DOHH2 (cell line): Measurements from ENCODE around the gene TMEM63B.
"Not testable (repeated sequence)": the region's sequence is repeated elsewhere in the genome, so short reads cannot be mapped to it uniquely, and the experiment has no call there.

Experiments used
- H3F3A ChIP-seq: fragments of 200-600 bp; sonication (generic), shearing (Covaris generic); 2 replicates; pipeline ENCODE4 v1.6.0; 2016; ENCODE audit warnings: antibody characterized with exemption, mild to moderate bottlenecking; ENCODE audit not compliant: control insufficient read depth, insufficient read depth
- H3K27ac ChIP-seq: fragments of 200-600 bp; sonication (generic); 2 replicates; pipeline ENCODE4 v1.5.1; 2014; ENCODE audit warnings: low read depth, mild to moderate bottlenecking, low read length, moderate library complexity
- H3K27me3 ChIP-seq: fragments of 200-600 bp; sonication (generic); 2 replicates; pipeline ENCODE4 v1.6.1; 2014; ENCODE audit warnings: mild to moderate bottlenecking, low read length, mixed read lengths; ENCODE audit not compliant: control insufficient read depth
- H3K36me3 ChIP-seq: fragments of 200-600 bp; sonication (generic); 2 replicates; pipeline ENCODE4 v1.6.1; 2014; ENCODE audit warnings: mild to moderate bottlenecking, low read length, moderate library complexity, mixed read lengths; ENCODE audit not compliant: control insufficient read depth
- H3K4me1 ChIP-seq: fragments of 200-600 bp; sonication (generic); 2 replicates; pipeline ENCODE4 v1.6.1; 2014; ENCODE audit warnings: mild to moderate bottlenecking, low read length, mixed read lengths; ENCODE audit not compliant: control insufficient read depth
- H3K4me2 ChIP-seq: fragments of 200-600 bp; sonication (generic); 2 replicates; pipeline ENCODE4 v1.6.0; 2014; ENCODE audit warnings: mild to moderate bottlenecking, low read length, moderate library complexity
- H3K4me3 ChIP-seq: fragments of 200-600 bp; sonication (generic); 2 replicates; pipeline ENCODE4 v1.5.1; 2014; ENCODE audit warnings: mild to moderate bottlenecking, low read length, mixed read lengths
- H3K79me2 ChIP-seq: fragments of 200-600 bp; sonication (generic); 2 replicates; pipeline ENCODE4 v1.6.1; 2014; ENCODE audit warnings: mild to moderate bottlenecking, low read length, mixed read lengths; ENCODE audit not compliant: control insufficient read depth
- H3K9me2 ChIP-seq: fragments of 200-600 bp; sonication (generic); replicated peaks from 2 replicates; pipeline ENCODE4 v1.6.1; 2014; ENCODE audit warnings: mild to moderate bottlenecking, low read length, mixed read lengths; ENCODE audit not compliant: control insufficient read depth
- H3K9me3 ChIP-seq: fragments of 200-600 bp; sonication (generic); 2 replicates; pipeline ENCODE4 v1.6.1; 2014; ENCODE audit warnings: antibody characterized with exemption, low read length, mixed read lengths; ENCODE audit not compliant: control insufficient read depth, insufficient read depth
- H4K20me1 ChIP-seq: fragments of 200-600 bp; sonication (generic); 2 replicates; pipeline ENCODE4 v1.6.0; 2014; ENCODE audit warnings: low read depth, mild to moderate bottlenecking, antibody characterized with exemption, low read length, moderate library complexity; ENCODE audit not compliant: control insufficient read depth, insufficient read depth
- EZH2phosphoT487 ChIP-seq: fragments of 200-600 bp; sonication (generic); IDR thresholded peaks from 2 replicates; pipeline ENCODE4 v1.6.1; 2017; ENCODE audit warnings: borderline replicate concordance, mild to moderate bottlenecking, antibody characterized with exemption, low read length, moderate library complexity, mixed read lengths
- TF ChIP-seq, protein P1 (sequence below): fragments of 200-600 bp; sonication (generic); IDR thresholded peaks from one replicate; pipeline ENCODE4 v1.5.1; 2014; ENCODE audit warnings: antibody characterized with exemption, mild to moderate bottlenecking, low read depth, low read length; ENCODE audit not compliant: poor library complexity, severe bottlenecking

Gene TMEM63B

DNA sequence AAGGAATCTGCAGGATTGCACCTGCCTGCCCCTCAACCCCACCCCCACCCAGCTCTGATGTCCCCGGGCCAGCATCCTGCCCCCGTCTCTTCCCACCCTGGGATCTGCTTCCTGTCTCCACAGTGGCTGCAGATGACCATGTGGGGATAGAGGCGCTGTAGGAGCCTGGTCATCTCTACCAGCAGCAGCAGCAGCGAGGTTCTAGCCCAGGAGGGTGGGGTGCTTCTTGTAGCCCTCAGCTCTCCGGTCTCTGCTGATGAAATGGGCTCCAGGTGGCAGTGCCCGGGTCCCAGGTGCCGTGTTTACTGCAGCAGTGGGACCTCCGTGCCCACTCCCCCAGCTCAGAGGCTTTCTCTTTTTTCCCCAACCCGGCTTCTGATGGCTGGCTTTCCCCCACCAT, 56.4 kb downstream of the TMEM63B start:
- H3K4me2 ChIP-seq, result no peak overlapping the region
- no peak for TF ChIP-seq EZH2phosphoT487
- TF ChIP-seq, protein P1, sequence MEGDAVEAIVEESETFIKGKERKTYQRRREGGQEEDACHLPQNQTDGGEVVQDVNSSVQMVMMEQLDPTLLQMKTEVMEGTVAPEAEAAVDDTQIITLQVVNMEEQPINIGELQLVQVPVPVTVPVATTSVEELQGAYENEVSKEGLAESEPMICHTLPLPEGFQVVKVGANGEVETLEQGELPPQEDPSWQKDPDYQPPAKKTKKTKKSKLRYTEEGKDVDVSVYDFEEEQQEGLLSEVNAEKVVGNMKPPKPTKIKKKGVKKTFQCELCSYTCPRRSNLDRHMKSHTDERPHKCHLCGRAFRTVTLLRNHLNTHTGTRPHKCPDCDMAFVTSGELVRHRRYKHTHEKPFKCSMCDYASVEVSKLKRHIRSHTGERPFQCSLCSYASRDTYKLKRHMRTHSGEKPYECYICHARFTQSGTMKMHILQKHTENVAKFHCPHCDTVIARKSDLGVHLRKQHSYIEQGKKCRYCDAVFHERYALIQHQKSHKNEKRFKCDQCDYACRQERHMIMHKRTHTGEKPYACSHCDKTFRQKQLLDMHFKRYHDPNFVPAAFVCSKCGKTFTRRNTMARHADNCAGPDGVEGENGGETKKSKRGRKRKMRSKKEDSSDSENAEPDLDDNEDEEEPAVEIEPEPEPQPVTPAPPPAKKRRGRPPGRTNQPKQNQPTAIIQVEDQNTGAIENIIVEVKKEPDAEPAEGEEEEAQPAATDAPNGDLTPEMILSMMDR, result no peak
- 0 out of 2 replicates have a peak, but pooled peaks cover 3% of the 10 kb centered on the region for H3K27me3 ChIP-seq

DNA sequence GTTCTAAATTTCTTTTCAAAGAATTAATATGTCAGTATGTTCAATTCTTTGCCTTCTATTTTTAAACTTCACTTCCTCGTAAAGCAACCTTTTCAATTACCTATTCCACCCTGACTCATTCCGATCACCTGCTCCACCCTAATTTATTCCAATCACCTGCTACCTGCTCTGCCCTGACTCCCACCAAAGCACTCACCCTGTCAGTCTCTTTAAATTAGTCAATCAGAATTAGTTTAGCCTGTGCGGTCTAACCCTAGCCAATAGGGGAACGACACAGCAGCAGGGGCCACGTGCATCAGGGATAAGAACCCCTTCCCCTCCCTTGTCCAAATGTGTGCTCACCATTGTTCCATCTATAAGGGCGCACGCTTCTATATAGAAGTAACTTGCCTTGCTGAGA, 58.0 kb downstream of the TMEM63B start:
- peaks cover 11% of the 10 kb centered on the region; the same call in 1 of the 2 replicates for H3K27me3 ChIP-seq
- H3K79me2 ChIP-seq, H3F3A ChIP-seq, H3K4me2 ChIP-seq, H3K9me2 ChIP-seq, H3K4me3 ChIP-seq, H3K9me3 ChIP-seq, H4K20me1 ChIP-seq, H3K36me3 ChIP-seq, H3K27ac ChIP-seq: not testable (repeated sequence)
- peaks cover 14% of the 10 kb centered on the region for H3K4me1 ChIP-seq

More for the DNA sequence above, 56.4 kb downstream of the TMEM63B start:
- peaks cover 5% of the 10 kb centered on the region; the same call in 1 of the 2 replicates for H3K4me1 ChIP-seq
- H3K9me2 ChIP-seq, result no peaks in the 10 kb centered on the region
- H3F3A ChIP-seq, result no peaks in the 10 kb centered on the region; the same call in 1 of the 2 replicates
- no peak overlapping the region for H3K27ac ChIP-seq
- no peaks in the 10 kb centered on the region for H3K9me3 ChIP-seq
- H4K20me1 ChIP-seq, result no peaks in the 10 kb centered on the region
- H3K4me3 ChIP-seq, result no peak overlapping the region
- no peaks in the 10 kb centered on the region for H3K36me3 ChIP-seq
- H3K79me2 ChIP-seq, result no peaks in the 10 kb centered on the region

DNA sequence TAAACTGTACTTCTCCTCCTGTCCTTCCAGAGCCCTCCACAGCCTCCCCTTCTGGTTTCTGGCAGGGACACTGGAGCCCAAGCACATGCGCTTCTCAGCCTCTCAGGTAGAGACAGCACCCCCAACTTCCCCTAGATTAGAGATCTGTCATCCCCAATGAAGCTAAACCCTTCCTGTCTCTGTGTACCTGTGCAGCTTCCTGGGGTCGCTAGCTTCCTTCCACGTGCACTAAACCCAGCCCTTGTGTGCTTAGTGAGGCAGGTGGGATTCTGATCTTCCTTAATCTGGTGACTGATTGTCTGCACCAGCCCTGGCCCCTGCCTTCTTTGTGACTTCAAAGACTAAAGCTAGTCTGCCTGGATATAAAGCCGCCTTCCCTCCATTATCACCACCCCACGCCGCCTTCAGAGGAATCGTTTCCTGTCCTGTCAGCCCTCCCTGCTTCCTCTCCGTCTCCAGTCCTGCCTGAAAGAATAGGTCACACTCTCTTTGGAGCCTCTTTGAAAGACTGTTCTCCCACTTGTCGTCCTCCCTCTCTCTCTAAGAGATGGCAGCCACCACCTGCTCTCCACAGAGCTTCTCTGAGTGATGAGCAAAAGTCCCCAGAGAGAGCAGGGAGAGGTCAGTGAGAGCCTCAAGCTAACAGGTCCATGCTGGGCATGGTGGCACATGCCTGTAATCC, 58.7 kb downstream of the TMEM63B start:
- no peaks in the 10 kb centered on the region; the same call in 1 of the 2 replicates for H3F3A ChIP-seq
- no peak overlapping the region for H3K27ac ChIP-seq
- peaks cover 19% of the 10 kb centered on the region for H3K4me1 ChIP-seq
- H3K79me2 ChIP-seq, result no peaks in the 10 kb centered on the region
- TF ChIP-seq, protein P1, result no peak
- TF ChIP-seq EZH2phosphoT487, result no peak
- no peaks in the 10 kb centered on the region for H3K9me2 ChIP-seq
- no peak overlapping the region for H3K4me2 ChIP-seq
- H3K9me3 ChIP-seq, result no peaks in the 10 kb centered on the region
- H4K20me1 ChIP-seq, result no peaks in the 10 kb centered on the region
- peaks cover 11% of the 10 kb centered on the region; the same call in 1 of the 2 replicates for H3K27me3 ChIP-seq
- no peaks in the 10 kb centered on the region for H3K36me3 ChIP-seq
- H3K4me3 ChIP-seq, result no peak overlapping the region

DNA sequence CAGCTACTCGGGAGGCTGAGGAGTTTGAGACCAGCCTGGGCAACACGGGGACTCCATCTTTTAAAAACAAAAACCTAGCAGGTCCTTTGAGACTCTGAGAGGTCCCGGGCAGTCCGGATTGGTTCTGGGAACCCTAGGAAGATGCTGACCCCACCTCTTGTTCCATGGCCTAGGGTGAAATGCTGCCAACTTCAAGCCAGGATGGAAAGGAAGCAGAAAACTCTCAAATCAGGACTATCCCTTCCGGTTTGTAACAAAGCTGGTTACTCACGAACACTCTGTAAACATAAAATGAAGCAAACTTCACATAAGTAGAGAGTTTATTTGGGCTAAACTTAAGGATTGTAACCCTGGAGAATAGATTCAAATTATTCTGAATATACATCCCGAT, 59.3 kb downstream of the TMEM63B start:
- H3K4me2 ChIP-seq, result no peak overlapping the region
- TF ChIP-seq, protein P1, result no peak
- TF ChIP-seq EZH2phosphoT487, result no peak

More for the DNA sequence above, 59.3 kb downstream of the TMEM63B start:
- Histone ChIP-seq H3K27ac (no peak overlapping the region), H4K20me1 (no peaks in the 10 kb centered on the region), H3F3A (no peaks in the 10 kb centered on the region; the same call in 1 of the 2 replicates), H3K4me1 (peaks cover 23% of the 10 kb centered on the region), H3K9me2 (no peaks in the 10 kb centered on the region), H3K4me3 (no peak overlapping the region), H3K79me2 (no peaks in the 10 kb centered on the region), H3K27me3 (peaks cover 11% of the 10 kb centered on the region; the same call in 1 of the 2 replicates), H3K9me3 (no peaks in the 10 kb centered on the region), H3K36me3 (no peaks in the 10 kb centered on the region)
